GM12878 (cell line): ENCODE data around the gene SIRT7. TPM values are rescaled to one million over a fixed set of nuclear protein-coding genes. Genes with fewer than 3 reads are reported as not detected.

Experiments
- ATAC-seq: fragments of 200-7000 bp; cut with Tn5 transposase; 3 replicates; pipeline ENCODE4 v1.9.1; 2020; ENCODE audit warnings: mild to moderate bottlenecking, moderate library complexity
- BruUV-seq: library from RNA; stranded (reverse); fragments of 400-500 nt; replicated peaks from 2 replicates; lab custom pipeline; 2021; lab: Mats Ljungman, UMichigan
- CTCF ChIA-PET: fragments of 300-600 bp; sonication (Branson Sonifier 250); formaldehyde crosslinking; extraction: SDS; loops from one replicate; lab custom pipeline; 2021; ENCODE audit warnings: inconsistent platforms; lab: Yijun Ruan, JAX
- POLR2A ChIA-PET: fragments of 350-600 bp; formaldehyde crosslinking; extraction: SDS; loops from one replicate; lab custom pipeline; 2021; ENCODE audit warnings: inconsistent platforms; lab: Charles Lee
- RAD21 ChIA-PET: fragments of 300-600 bp; sonication (Branson Sonifier 250); formaldehyde crosslinking; loops from one replicate; lab custom pipeline; 2023; ENCODE audit warnings: antibody characterized with exemption; ENCODE audit not compliant: unreplicated experiment; lab: Charles Lee
- SMC1A ChIA-PET: fragments of 300-600 bp; sonication (Branson Sonifier 250); formaldehyde crosslinking; loops from one replicate; lab custom pipeline; 2023; ENCODE audit not compliant: unreplicated experiment, uncharacterized antibody; lab: Charles Lee
- DNase-seq: peaks from one replicate; pipeline ENCODE4 v3.0.0-alpha.2; 2011; ENCODE audit warnings: low read depth, low spot score
- FAIRE-seq: peaks from 3 replicates; lab custom pipeline; 2011; peaks lifted over from hg19 to GRCh38; lab: Jason Lieb, UNC
- H2AFZ ChIP-seq: 2 replicates; pipeline ENCODE4 v1.6.0; 2011; ENCODE audit warnings: low read depth, low read length, control low read depth; ENCODE audit not compliant: control insufficient read depth
- H3K27ac ChIP-seq: 2 replicates; pipeline ENCODE4 v1.5.1; 2011; ENCODE audit warnings: control low read depth; ENCODE audit not compliant: control insufficient read depth, insufficient read depth
- H3K27me3 ChIP-seq, 2 experiments: replicated peaks in 1 of 2; 2 replicates each; pipeline versions ENCODE4 v1.6.0 to v1.6.1; 2011; ENCODE audit warnings: low read length in 1 of 2; ENCODE audit not compliant: control insufficient read depth in 2 of 2, insufficient read depth in 2 of 2
- H3K36me3 ChIP-seq, 2 experiments: 2 replicates each; pipeline ENCODE4 v1.5.1; 2011; ENCODE audit warnings: low read length in 1 of 2; ENCODE audit not compliant: control insufficient read depth in 2 of 2, insufficient read depth in 2 of 2
- H3K4me1 ChIP-seq: 2 replicates; pipeline ENCODE4 v1.6.1; 2011; ENCODE audit warnings: mild to moderate bottlenecking, low read length, moderate library complexity, mixed read lengths; ENCODE audit not compliant: control insufficient read depth, insufficient read depth
- H3K4me2 ChIP-seq: 2 replicates; pipeline ENCODE4 v1.6.0; 2011; ENCODE audit warnings: control low read depth; ENCODE audit not compliant: control insufficient read depth, insufficient read depth
- H3K4me3 ChIP-seq: fragments of 200-600 bp; sonication (generic); 2 replicates; pipeline ENCODE4 v1.5.1; 2016
- H3K79me2 ChIP-seq: 2 replicates; pipeline ENCODE4 v1.6.0; 2011; ENCODE audit warnings: low read length; ENCODE audit not compliant: control insufficient read depth, insufficient read depth
- H3K9ac ChIP-seq: 2 replicates; pipeline ENCODE4 v1.8.0; 2011; ENCODE audit warnings: low read length, control low read depth, mixed read lengths; ENCODE audit not compliant: control insufficient read depth, insufficient read depth
- H3K9me3 ChIP-seq: replicated peaks from 3 replicates; pipeline ENCODE4 v1.5.1; 2011; ENCODE audit warnings: mild to moderate bottlenecking, low read length; ENCODE audit not compliant: control insufficient read depth, insufficient read depth
- H4K20me1 ChIP-seq: 2 replicates; pipeline ENCODE4 v1.6.0; 2011; ENCODE audit not compliant: control insufficient read depth, insufficient read depth
- NR2F1 ChIP-seq: fragments of 450-650 bp; conservative IDR thresholded peaks from 2 replicates; pipeline ENCODE4 v1.6.1; 2017; ENCODE audit warnings: mild to moderate bottlenecking
- WGBS: methylation state at CpG from one replicate; pipeline ENCODE4 v1.1.6; 2016; ENCODE audit warnings: low lambda C conversion rate; ENCODE audit not compliant: insufficient replicate concordance, insufficient coverage; ENCODE audit errors: missing lambda C conversion rate; 5-methylcytosine and 5-hydroxymethylcytosine counted together
- in situ Hi-C: fragments of 300-500 bp; cut with MboI; formaldehyde crosslinking; loops from 9 replicates; pipeline ENCODE4 v1.14.3; 2018; ENCODE audit warnings: mixed read lengths
- intact Hi-C: fragments of 100-400 bp; cut with micrococcal nuclease; formaldehyde crosslinking; loops from one replicate; pipeline ENCODE4 v1.14.2; 2022; ENCODE audit not compliant: unreplicated experiment
- polyA plus RNA-seq, 11 experiments: library from polyadenylated mRNA; depleted of rRNA in 4 of 11; unstranded in 6 of 11; stranded (reverse) in 5 of 11; fragments of >200 nt; fragmentation: Nextera tagmentation in 4 of 11; fragmentation: Illumina TruSeq in 1 of 11; extraction: Ambion mirVana in 4 of 11; extraction: Trizol in 1 of 11; gene quantifications; 1 replicate in 1 of 11; 2 replicates in 10 of 11; pipeline versions ENCODE4 v1.2.1 to v1.2.3, GENCODE V29; 2011 to 2016; ENCODE audit warnings: inconsistent platforms in 2 of 11, missing spikeins in 2 of 11, low read depth in 1 of 11
- total RNA-seq, 4 experiments: library from RNA; depleted of rRNA in 3 of 4; stranded (reverse); fragments of >200 nt in 3 of 4; fragmentation: Illumina TruSeq in 1 of 4; extraction: Trizol in 1 of 4; gene quantifications; 2 replicates each; pipeline versions ENCODE4 v1.2.1 to v1.2.3, GENCODE V29; 2013 to 2021
- TF ChIP-seq, protein P1 (sequence below): IDR thresholded peaks from 2 replicates; pipeline ENCODE4 v1.6.1; 2012; ENCODE audit warnings: mild to moderate bottlenecking, low read depth, low read length

The SIRT7 gene
- total and polyA plus RNA-seq, 10 of the 15 experiments (the other 5 are each of a cell fraction or from before 2014, with no cell fraction given): 1.2 to 56.2 (median 22.7) TPM

DNA sequence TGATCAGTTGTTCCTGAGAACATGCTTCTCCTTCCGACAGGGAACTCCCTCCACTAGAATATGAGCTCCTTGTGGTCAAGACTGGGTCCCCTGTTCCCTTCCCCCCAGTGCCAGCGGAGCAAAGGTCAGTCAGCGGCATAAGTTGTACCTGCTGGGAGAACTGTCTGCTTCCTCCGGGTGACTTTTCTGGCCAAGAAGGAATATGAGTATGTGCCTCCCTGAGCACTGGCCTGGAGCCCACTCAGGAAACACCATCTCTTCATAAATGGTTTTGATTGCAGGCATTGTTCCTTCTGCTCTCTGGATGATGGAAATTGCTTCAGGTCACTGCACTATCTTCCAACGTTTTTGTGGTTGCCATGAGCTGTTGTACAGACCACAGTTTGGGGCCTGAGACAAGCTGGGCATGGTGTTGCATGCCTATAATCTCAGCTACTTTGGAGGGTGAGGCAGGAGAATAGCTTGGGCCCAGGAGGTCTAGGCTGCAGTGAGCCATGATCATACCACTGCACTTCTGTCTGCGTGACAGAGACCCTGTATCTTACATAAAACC is 54.8 kb downstream of the SIRT7 start:
- Histone ChIP-seq H3K36me3 (peaks cover 9 to 18% of the 10 kb centered on the region in 2 experiments), H2AFZ (no peak overlapping the region), H3K4me3 (peak overlapping the region; percentile 94), H4K20me1 (0 out of 2 replicates have a peak, but pooled peaks cover 5% of the 10 kb centered on the region), H3K9me3 (no peaks in the 10 kb centered on the region), H3K79me2 (peaks cover 72% of the 10 kb centered on the region), H3K4me2 (peak overlapping the region; percentile 83)
- ChIA-PET SMC1A (interaction anchor here (0.8 to 1.8 kb wide), 2 partner anchors 9 to 127 kb away, joined by 3 to 5 read pairs; no protein-coding TSS in a partner anchor), CTCF (interaction anchor here (0.6 kb wide), 1 partner anchor 371 kb away, joined by 5 read pairs; no protein-coding TSS in a partner anchor)
- no TSS peak for BruUV-seq
- 86% methylated on average over 6 of the region's 6 CpGs for WGBS
- 0 out of 2 replicates have a peak, but pooled peaks have one; percentile 12 for TF ChIP-seq NR2F1
- TF ChIP-seq, protein P1, sequence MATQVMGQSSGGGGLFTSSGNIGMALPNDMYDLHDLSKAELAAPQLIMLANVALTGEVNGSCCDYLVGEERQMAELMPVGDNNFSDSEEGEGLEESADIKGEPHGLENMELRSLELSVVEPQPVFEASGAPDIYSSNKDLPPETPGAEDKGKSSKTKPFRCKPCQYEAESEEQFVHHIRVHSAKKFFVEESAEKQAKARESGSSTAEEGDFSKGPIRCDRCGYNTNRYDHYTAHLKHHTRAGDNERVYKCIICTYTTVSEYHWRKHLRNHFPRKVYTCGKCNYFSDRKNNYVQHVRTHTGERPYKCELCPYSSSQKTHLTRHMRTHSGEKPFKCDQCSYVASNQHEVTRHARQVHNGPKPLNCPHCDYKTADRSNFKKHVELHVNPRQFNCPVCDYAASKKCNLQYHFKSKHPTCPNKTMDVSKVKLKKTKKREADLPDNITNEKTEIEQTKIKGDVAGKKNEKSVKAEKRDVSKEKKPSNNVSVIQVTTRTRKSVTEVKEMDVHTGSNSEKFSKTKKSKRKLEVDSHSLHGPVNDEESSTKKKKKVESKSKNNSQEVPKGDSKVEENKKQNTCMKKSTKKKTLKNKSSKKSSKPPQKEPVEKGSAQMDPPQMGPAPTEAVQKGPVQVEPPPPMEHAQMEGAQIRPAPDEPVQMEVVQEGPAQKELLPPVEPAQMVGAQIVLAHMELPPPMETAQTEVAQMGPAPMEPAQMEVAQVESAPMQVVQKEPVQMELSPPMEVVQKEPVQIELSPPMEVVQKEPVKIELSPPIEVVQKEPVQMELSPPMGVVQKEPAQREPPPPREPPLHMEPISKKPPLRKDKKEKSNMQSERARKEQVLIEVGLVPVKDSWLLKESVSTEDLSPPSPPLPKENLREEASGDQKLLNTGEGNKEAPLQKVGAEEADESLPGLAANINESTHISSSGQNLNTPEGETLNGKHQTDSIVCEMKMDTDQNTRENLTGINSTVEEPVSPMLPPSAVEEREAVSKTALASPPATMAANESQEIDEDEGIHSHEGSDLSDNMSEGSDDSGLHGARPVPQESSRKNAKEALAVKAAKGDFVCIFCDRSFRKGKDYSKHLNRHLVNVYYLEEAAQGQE: no peak
- TF ChIP-seq, all 136 proteins: peak for 1
- ATAC-seq: no peak
- no peak for DNase-seq
- no peak overlapping the region for H3K27ac ChIP-seq
- H3K27me3 ChIP-seq: no peaks in the 10 kb centered on the region
- no peak for FAIRE-seq
- intact Hi-C loops (loop anchor here (5.0 kb wide), 1 partner anchor 159 kb away; the partner anchor contains the start of genes CENPX and LRRC45), in situ Hi-C loops (no loop called here)
- H3K9ac ChIP-seq: no peak overlapping the region
- peaks cover 23% of the 10 kb centered on the region for H3K4me1 ChIP-seq
- POLR2A ChIA-PET: interaction anchor here (0.7 to 1.0 kb wide), 3 partner anchors 64 to 127 kb away, joined by 3 read pairs; partner anchors contain the start of gene PYCR1
- RAD21 ChIA-PET: no interaction called here

Other genes with a start within 250 kb of the SIRT7 start
Only the 7 nearest of the 26 such genes appear.
- gene ALYREF, start 26.6 kb downstream of the SIRT7 start, total RNA-seq (2014; rRNA removed): 253 and 263 TPM in 2 replicates
- gene ALYREF, start 26.6 kb downstream of the SIRT7 start, total RNA-seq (2014; rRNA removed; fragmentation: Illumina TruSeq; extraction: Trizol): 140 and 158 TPM in 2 replicates
- gene ALYREF, start 26.6 kb downstream of the SIRT7 start, total RNA-seq (2021): 238 and 240 TPM in 2 replicates
- gene ALYREF, start 26.6 kb downstream of the SIRT7 start, polyA plus RNA-seq (2011; rRNA removed): 61.5 and 103 TPM in 2 replicates
- gene ALYREF, start 26.6 kb downstream of the SIRT7 start, polyA plus RNA-seq (2014; fragmentation: Illumina TruSeq; extraction: Trizol): 29.4 and 105 TPM in 2 replicates
- gene ALYREF, start 26.6 kb downstream of the SIRT7 start, polyA plus RNA-seq (2014; fragmentation: Nextera tagmentation; extraction: Ambion mirVana): 10 to 100 TPM in 1 of 2 experiments, 1 to 10 TPM in 1; 2.4 to 11.4 TPM
- 208 and 229 TPM in 2 replicates for gene ALYREF, start 26.6 kb downstream of the SIRT7 start, polyA plus RNA-seq (2014; rRNA removed)
- 10 to 100 TPM in 1 of 2 experiments, 1 to 10 TPM in 1; 9.8 to 17.7 TPM for gene ALYREF, start 26.6 kb downstream of the SIRT7 start, polyA plus RNA-seq (2016; fragmentation: Nextera tagmentation; extraction: Ambion mirVana)
- 141 and 152 TPM in 2 replicates for gene ANAPC11, start 26.5 kb downstream of the SIRT7 start, total RNA-seq (2014; rRNA removed)
- gene ANAPC11, start 26.5 kb downstream of the SIRT7 start, total RNA-seq (2014; rRNA removed; fragmentation: Illumina TruSeq; extraction: Trizol): 49.3 and 59.3 TPM in 2 replicates
- 137 and 147 TPM in 2 replicates for gene ANAPC11, start 26.5 kb downstream of the SIRT7 start, total RNA-seq (2021)
- gene ANAPC11, start 26.5 kb downstream of the SIRT7 start, polyA plus RNA-seq (2011; rRNA removed): 119 and 207 TPM in 2 replicates
- gene ANAPC11, start 26.5 kb downstream of the SIRT7 start, polyA plus RNA-seq (2014; fragmentation: Illumina TruSeq; extraction: Trizol): 5.6 and 28.5 TPM in 2 replicates
- 100 to 1,000 TPM; 127 to 173 TPM for gene ANAPC11, start 26.5 kb downstream of the SIRT7 start, polyA plus RNA-seq (2014; fragmentation: Nextera tagmentation; extraction: Ambion mirVana)
- gene ANAPC11, start 26.5 kb downstream of the SIRT7 start, polyA plus RNA-seq (2014; rRNA removed): 210 and 211 TPM in 2 replicates
- 100 to 1,000 TPM; 394 to 395 TPM for gene ANAPC11, start 26.5 kb downstream of the SIRT7 start, polyA plus RNA-seq (2016; fragmentation: Nextera tagmentation; extraction: Ambion mirVana)
- gene NPB, start 15.9 kb downstream of the SIRT7 start, total RNA-seq (2014; rRNA removed): 0.05 and 0.23 TPM in 2 replicates
- 0.09 and 0.13 TPM in 2 replicates for gene NPB, start 15.9 kb downstream of the SIRT7 start, total RNA-seq (2014; rRNA removed; fragmentation: Illumina TruSeq; extraction: Trizol)
- 0.29 TPM in 1 of 2 replicates, not detected in the other for gene NPB, start 15.9 kb downstream of the SIRT7 start, total RNA-seq (2021)
- gene NPB, start 15.9 kb downstream of the SIRT7 start, polyA plus RNA-seq (2011; rRNA removed): 0.04 and 0.07 TPM in 2 replicates
- 0.03 TPM in 1 of 2 replicates, not detected in the other for gene NPB, start 15.9 kb downstream of the SIRT7 start, polyA plus RNA-seq (2014; fragmentation: Illumina TruSeq; extraction: Trizol)
- under 1 TPM; 0.24 to 0.40 TPM for gene NPB, start 15.9 kb downstream of the SIRT7 start, polyA plus RNA-seq (2014; fragmentation: Nextera tagmentation; extraction: Ambion mirVana)
- gene NPB, start 15.9 kb downstream of the SIRT7 start, polyA plus RNA-seq (2014; rRNA removed): 0.04 and 0.12 TPM in 2 replicates
- under 1 TPM in 1 of 2 experiments, not detected in 1; 0.16 TPM for gene NPB, start 15.9 kb downstream of the SIRT7 start, polyA plus RNA-seq (2016; fragmentation: Nextera tagmentation; extraction: Ambion mirVana)
- 50.7 and 53.2 TPM in 2 replicates for gene PCYT2, start 6.8 kb downstream of the SIRT7 start, total RNA-seq (2014; rRNA removed)
- 23.5 and 25.4 TPM in 2 replicates for gene PCYT2, start 6.8 kb downstream of the SIRT7 start, total RNA-seq (2014; rRNA removed; fragmentation: Illumina TruSeq; extraction: Trizol)
- 56.7 and 57.3 TPM in 2 replicates for gene PCYT2, start 6.8 kb downstream of the SIRT7 start, total RNA-seq (2021)
- gene PCYT2, start 6.8 kb downstream of the SIRT7 start, polyA plus RNA-seq (2011; rRNA removed): 23.1 and 39.3 TPM in 2 replicates
- gene PCYT2, start 6.8 kb downstream of the SIRT7 start, polyA plus RNA-seq (2014; fragmentation: Illumina TruSeq; extraction: Trizol): 27.7 and 33.3 TPM in 2 replicates
- 1 to 10 TPM in 1 of 2 experiments, under 1 TPM in 1; 0.63 to 1.2 TPM for gene PCYT2, start 6.8 kb downstream of the SIRT7 start, polyA plus RNA-seq (2014; fragmentation: Nextera tagmentation; extraction: Ambion mirVana)
- gene PCYT2, start 6.8 kb downstream of the SIRT7 start, polyA plus RNA-seq (2014; rRNA removed): 52.6 and 68.7 TPM in 2 replicates
- 10 to 100 TPM; 58.2 to 72.0 TPM for gene PCYT2, start 6.8 kb downstream of the SIRT7 start, polyA plus RNA-seq (2016; fragmentation: Nextera tagmentation; extraction: Ambion mirVana)
- gene MAFG, start 9.6 kb upstream of the SIRT7 start, total RNA-seq (2014; rRNA removed): 8.7 and 8.9 TPM in 2 replicates
- 6.3 and 6.4 TPM in 2 replicates for gene MAFG, start 9.6 kb upstream of the SIRT7 start, total RNA-seq (2014; rRNA removed; fragmentation: Illumina TruSeq; extraction: Trizol)
- 18.1 and 20.1 TPM in 2 replicates for gene MAFG, start 9.6 kb upstream of the SIRT7 start, total RNA-seq (2021)
- 6.5 and 9.8 TPM in 2 replicates for gene MAFG, start 9.6 kb upstream of the SIRT7 start, polyA plus RNA-seq (2011; rRNA removed)
- 7.8 and 9.5 TPM in 2 replicates for gene MAFG, start 9.6 kb upstream of the SIRT7 start, polyA plus RNA-seq (2014; fragmentation: Illumina TruSeq; extraction: Trizol)
- gene MAFG, start 9.6 kb upstream of the SIRT7 start, polyA plus RNA-seq (2014; fragmentation: Nextera tagmentation; extraction: Ambion mirVana): 1 to 10 TPM in 1 of 2 experiments, under 1 TPM in 1; 0.48 to 1.3 TPM
- 13.5 and 14.7 TPM in 2 replicates for gene MAFG, start 9.6 kb upstream of the SIRT7 start, polyA plus RNA-seq (2014; rRNA removed)
- gene MAFG, start 9.6 kb upstream of the SIRT7 start, polyA plus RNA-seq (2016; fragmentation: Nextera tagmentation; extraction: Ambion mirVana): 1 to 10 TPM; 2.7 TPM
- gene PYCR1, start 19.1 kb upstream of the SIRT7 start, total RNA-seq (2014; rRNA removed): 75.7 and 88.1 TPM in 2 replicates
- gene PYCR1, start 19.1 kb upstream of the SIRT7 start, total RNA-seq (2014; rRNA removed; fragmentation: Illumina TruSeq; extraction: Trizol): 37.8 and 40.3 TPM in 2 replicates
- gene PYCR1, start 19.1 kb upstream of the SIRT7 start, total RNA-seq (2021): 105 TPM in 2 replicates
- 23.4 and 49.3 TPM in 2 replicates for gene PYCR1, start 19.1 kb upstream of the SIRT7 start, polyA plus RNA-seq (2011; rRNA removed)
- gene PYCR1, start 19.1 kb upstream of the SIRT7 start, polyA plus RNA-seq (2014; fragmentation: Illumina TruSeq; extraction: Trizol): 18.7 and 43.8 TPM in 2 replicates
- 1 to 10 TPM; 2.7 to 5.2 TPM for gene PYCR1, start 19.1 kb upstream of the SIRT7 start, polyA plus RNA-seq (2014; fragmentation: Nextera tagmentation; extraction: Ambion mirVana)
- gene PYCR1, start 19.1 kb upstream of the SIRT7 start, polyA plus RNA-seq (2014; rRNA removed): 107 and 124 TPM in 2 replicates
- 100 to 1,000 TPM; 104 to 119 TPM for gene PYCR1, start 19.1 kb upstream of the SIRT7 start, polyA plus RNA-seq (2016; fragmentation: Nextera tagmentation; extraction: Ambion mirVana)
- gene MYADML2, start 29.1 kb upstream of the SIRT7 start, total RNA-seq (2014; rRNA removed): not detected in 2 replicates
- gene MYADML2, start 29.1 kb upstream of the SIRT7 start, total RNA-seq (2014; rRNA removed; fragmentation: Illumina TruSeq; extraction: Trizol): not detected in 2 replicates
- not detected in 2 replicates for gene MYADML2, start 29.1 kb upstream of the SIRT7 start, total RNA-seq (2021)
- gene MYADML2, start 29.1 kb upstream of the SIRT7 start, polyA plus RNA-seq (2011; rRNA removed): not detected in 2 replicates
- gene MYADML2, start 29.1 kb upstream of the SIRT7 start, polyA plus RNA-seq (2014; fragmentation: Illumina TruSeq; extraction: Trizol): not detected in 2 replicates
- not detected for gene MYADML2, start 29.1 kb upstream of the SIRT7 start, polyA plus RNA-seq (2014; fragmentation: Nextera tagmentation; extraction: Ambion mirVana)
- gene MYADML2, start 29.1 kb upstream of the SIRT7 start, polyA plus RNA-seq (2014; rRNA removed): not detected in 2 replicates
- not detected for gene MYADML2, start 29.1 kb upstream of the SIRT7 start, polyA plus RNA-seq (2016; fragmentation: Nextera tagmentation; extraction: Ambion mirVana)